ENCODE data around the gene CPEB4.

CPEB4 gene

GRCh38 chr5:173885475-173886010 lies 2.6 kb upstream of the CPEB4 start:
- no peak for DNase-seq (ENCODE audit: low spot score)

GRCh38 chr5:173886150-173886549 lies 2.0 kb upstream of the CPEB4 start:
- peak; percentile 62 for DNase-seq (ENCODE audit: low spot score)

GRCh38 chr5:173888473-173889131 lies 453 bp downstream of the CPEB4 start:
- DNase-seq (ENCODE audit: low spot score): peak; percentile 47

DNA sequence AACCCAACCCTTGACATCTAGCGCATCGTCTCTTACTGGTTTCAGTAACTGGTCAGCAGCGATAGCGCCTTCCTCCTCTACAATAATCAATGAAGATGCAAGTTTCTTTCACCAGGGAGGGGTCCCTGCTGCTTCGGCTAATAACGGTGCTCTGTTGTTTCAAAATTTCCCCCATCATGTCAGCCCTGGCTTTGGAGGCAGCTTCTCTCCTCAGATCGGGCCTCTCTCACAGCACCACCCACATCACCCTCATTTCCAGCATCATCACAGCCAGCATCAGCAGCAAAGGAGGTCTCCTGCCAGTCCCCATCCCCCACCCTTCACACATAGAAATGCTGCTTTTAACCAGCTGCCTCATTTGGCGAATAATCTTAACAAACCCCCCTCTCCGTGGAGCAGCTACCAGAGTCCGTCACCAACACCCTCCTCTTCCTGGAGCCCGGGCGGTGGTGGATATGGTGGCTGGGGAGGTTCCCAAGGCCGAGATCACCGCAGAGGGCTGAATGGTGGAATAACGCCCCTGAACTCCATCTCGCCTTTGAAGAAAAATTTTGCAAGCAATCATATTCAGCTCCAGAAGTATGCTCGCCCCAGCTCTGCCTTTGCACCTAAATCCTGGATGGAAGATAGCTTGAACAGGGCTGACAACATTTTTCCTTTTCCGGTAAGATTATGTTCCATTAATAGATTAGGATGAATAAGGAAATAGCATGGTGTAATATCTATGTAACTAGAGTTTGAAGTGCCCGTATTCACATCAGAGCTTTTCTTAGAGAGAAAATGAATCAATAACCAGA lies 2.2 kb downstream of the CPEB4 start:
- DNase-seq (ENCODE audit: low spot score): peak; percentile 77

GRCh38 chr5:173891308-173892116 lies 3.4 kb downstream of the CPEB4 start:
- DNase-seq (ENCODE audit: low spot score): no peak

DNA sequence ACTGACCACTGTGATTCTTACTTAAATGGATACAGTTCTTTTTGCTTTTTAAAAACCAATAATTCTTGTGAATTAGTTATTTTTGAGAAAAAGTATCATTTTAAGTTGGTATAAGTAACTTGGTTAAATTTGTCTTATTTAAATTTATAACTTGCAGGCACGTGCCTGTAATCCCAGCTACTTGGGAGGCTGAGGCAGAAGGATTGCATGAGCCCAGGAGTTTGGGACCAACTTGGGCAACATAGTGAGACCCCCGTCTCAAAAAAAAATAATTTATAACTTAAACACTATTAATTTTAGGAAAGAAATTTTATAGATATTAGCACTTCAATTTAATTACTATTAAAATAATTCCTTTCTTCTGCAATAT lies 5.0 kb downstream of the CPEB4 start:
- no peak for DNase-seq (ENCODE audit: low spot score)

DNA sequence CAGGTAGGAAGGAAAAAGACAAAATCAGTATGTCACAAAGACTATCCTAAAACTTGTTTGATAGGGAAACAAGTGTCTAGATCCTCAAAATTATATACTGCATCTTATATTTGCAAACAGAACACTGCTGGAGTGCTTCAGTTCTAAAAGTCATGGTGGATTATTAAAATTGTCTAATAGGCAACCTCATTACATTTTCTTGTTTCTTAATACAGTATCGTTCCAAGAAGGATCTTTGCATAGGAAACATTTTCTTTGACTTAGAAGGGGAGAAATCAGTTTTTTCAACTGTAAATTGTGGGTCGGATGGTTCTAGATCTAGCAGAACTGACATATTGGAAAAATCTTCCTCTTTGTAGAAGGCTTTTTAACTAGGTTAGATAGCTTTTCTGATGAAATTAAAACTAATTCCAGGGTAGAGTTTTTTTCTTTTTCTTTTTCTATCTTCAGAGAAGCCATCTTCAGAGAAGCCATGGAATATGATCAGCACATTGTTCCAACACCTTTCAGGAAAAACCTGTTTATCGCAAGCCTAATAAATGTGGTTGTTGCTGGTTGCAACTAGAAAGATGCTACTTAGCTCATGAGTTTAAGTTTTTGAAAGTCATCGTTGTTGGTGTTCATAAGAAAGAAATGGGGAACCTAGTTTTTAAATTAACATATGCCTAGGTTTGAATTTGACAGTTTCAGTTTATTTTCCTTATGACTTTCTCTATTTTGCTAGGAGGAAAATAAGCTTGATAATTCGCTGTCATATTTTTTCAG lies 7.4 kb downstream of the CPEB4 start:
- no peak for DNase-seq (ENCODE audit: low spot score)

GRCh38 chr5:173896631-173897030 lies 8.5 kb downstream of the CPEB4 start:
- DNase-seq (ENCODE audit: low spot score): no peak

- no peak for DNase-seq (ENCODE audit: low spot score)
Observed at GRCh38 chr5:173901705-173902104, 13.6 kb downstream of the CPEB4 start.

DNA sequence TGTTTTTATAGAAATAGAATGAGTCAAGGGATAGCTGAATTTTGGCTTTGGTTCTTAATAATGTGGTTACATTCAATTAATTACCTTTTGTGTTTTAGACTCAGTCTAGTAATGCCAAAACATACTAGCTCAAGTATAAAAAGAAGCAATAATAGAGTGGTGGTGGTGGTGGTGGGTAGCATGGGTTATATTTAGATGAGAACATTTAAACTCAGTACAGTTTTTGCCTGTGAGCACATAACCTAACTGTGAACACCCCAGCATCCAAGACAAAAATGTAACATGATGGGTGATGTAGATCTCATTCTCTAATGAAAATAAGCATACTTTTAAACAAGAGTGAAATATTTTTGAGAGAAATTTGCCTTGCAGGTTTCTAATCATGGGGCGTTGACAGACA lies 14.2 kb downstream of the CPEB4 start:
- no peak for DNase-seq (ENCODE audit: low spot score)

GRCh38 chr5:173902743-173903142 lies 14.6 kb downstream of the CPEB4 start:
- no peak for DNase-seq (ENCODE audit: low spot score)

DNA sequence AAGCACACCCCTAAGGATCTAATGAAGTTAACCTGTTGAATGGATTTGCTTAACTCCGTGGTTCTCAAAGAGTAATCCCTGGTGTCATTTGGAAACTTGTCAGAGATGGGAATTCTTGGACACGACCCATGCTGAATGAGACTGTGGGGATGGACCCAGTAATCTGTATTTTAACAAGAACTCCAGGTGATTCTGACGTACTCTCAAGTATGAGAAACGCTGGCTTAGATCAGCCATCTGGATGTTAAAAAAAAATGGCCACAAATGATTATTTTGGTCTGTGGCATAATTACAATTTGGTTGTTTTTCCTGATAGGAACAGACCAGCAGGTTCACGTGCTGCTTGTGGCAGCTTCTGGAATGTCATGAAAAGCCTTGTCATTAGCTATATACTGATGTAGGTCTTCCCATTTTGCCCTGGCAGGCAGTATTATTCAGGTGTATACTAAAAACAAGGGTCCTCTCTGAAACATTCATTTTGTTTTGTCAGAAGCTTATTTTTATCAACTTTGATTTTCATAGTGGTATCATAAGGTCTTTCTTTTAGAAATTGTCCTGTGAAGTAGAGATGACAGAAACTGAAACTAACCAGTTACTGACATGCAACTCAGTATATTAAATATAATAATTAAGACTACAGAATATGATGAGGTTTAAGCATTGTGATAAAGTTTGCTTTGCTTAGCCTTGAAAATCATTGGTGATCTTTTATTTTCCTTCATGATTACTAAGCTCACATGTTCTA lies 15.4 kb downstream of the CPEB4 start:
- no peak for DNase-seq (ENCODE audit: low spot score)

DNA sequence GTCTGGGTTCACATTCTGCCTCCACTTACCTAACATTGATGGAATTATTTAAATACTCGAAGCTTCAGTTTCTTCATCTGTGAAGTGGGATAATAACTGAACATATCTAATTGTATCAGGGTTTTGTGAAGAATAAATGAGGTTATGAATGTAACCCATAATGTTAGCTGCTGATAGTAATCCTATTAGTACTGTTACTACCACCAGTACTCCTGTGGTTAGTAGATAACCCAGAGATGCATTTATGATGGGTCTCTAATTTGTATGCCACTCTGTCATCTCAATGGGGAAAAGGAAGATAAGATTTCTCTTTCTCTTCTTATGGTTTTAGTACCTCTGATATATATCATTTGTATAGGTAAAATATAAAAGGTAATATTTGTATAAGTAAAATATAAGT lies 16.0 kb downstream of the CPEB4 start:
- no peak for DNase-seq (ENCODE audit: low spot score)

GRCh38 chr5:173907284-173907683 lies 19.1 kb downstream of the CPEB4 start:
- DNase-seq (ENCODE audit: low spot score): no peak

DNA sequence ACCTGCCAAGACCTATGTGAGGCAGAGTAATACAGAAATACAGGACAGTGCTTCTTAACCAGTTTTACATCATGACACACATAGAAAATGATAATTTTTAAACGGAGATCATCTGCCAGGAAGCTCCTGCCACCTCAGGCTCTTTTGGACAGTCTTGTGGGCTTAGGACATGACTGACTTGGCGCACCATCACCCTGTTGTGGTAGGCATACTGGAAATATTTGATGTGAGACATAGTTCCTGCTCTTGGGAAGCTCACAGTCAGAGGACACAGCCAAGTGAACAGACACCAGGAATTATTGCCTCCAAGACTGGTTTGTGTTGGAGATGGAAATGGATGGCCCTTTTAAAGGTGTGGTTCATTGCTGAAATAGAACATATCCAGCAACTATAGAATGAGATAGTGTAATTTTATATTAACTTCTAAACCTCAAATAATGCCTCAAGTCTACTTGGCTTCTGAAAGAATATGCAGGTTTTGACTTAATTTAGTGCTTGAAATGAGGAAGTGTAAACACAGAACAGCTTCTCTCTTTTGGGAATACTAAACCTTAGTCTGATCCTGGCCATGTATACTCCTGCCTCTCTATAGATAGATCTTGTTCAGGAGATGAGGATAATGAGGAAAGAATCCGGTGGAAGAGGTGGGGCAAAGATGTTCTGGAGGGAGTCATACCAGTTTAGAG lies 19.7 kb downstream of the CPEB4 start:
- DNase-seq (ENCODE audit: low spot score): no peak

DNA sequence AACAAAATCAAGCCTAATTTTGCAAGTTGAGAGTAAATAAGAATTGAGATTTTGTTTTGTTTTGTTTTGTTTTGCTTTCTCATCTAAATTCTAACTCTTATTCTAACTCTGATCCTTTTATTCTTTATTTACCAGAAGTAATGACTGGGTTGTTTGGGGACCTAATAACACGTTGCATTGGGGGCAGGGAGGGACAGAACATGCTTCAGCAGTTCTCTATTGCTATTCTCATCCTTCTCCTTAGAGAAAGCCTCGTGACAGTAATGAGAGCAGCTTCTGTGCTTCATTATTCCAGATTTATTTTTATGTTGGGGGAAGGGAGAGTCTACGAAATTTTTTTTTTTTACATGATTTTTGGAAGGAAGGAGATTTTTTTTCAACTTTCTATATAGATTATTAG lies 21.1 kb downstream of the CPEB4 start:
- no peak for DNase-seq (ENCODE audit: low spot score)

- DNase-seq (ENCODE audit: low spot score): no peak
Observed at GRCh38 chr5:173910215-173910614, 22.1 kb downstream of the CPEB4 start.

- no peak for DNase-seq (ENCODE audit: low spot score)
Observed at GRCh38 chr5:173911623-173912022, 23.5 kb downstream of the CPEB4 start.

DNA sequence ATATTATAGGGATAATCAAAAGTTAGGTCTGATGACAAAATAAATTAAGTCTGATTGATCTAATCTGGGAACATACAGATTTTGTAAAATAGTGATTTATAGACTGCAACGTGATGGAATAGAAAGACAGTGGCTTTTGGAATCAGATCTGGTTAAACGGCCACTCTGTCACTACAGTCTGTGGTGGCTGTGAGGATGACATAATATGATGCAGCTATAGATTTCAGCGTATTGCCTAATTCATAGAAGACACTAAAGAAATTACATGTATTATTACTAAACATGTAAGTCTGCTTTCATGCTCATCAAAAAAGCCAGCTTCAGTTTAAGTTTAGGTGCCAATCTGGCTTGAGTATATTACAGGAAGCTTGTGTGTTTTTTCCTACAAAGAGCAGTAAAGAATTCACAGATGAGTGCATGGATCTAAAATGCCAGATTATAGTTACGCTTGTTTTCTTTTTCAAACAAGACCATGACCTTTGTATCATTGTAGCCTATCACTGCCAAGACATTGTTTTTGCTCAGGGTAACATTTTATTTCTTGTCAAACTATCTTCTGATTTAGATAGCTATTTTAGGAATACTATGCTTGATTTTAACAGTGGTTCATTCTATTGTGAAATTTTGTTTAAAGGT lies 25.7 kb downstream of the CPEB4 start:
- no peak for DNase-seq (ENCODE audit: low spot score)
